Measurements from ENCODE around the gene GMDS.

DNA sequence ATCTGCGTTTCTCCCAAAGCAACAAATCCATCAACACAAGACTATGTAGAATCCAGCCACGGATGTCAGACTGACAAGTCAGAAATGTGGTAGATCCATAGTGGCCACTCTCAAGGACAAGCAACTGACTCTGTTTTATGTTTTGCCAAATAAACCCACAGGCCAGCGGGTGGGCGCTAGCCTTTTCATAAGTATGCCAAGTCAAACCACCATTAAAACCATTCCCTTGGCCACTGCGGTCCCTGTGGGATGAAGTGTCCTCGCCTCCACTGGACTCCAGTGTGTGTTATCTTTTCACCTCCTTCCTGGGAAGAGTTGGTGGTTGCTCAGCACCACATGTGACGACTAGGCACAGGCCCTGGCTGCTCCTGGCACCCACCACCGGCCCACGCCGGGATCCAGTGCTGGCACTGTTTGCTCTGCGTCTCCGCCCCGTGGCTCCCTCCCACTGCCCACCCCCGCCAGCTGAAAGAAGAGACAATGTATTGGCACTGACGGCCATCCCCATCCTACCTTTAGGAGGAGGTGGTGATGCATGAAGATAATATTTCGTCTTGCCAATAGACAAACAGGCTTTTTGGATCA lies 532.3 kb downstream of the GMDS start:
- no peak for TF ChIP-seq EZH2 (IDR thresholded peaks at IDR 0.05; ENCODE audit: borderline replicate concordance, insufficient read depth, low read depth, low read length, poor library complexity, severe bottlenecking)
- TF ChIP-seq, protein P1, sequence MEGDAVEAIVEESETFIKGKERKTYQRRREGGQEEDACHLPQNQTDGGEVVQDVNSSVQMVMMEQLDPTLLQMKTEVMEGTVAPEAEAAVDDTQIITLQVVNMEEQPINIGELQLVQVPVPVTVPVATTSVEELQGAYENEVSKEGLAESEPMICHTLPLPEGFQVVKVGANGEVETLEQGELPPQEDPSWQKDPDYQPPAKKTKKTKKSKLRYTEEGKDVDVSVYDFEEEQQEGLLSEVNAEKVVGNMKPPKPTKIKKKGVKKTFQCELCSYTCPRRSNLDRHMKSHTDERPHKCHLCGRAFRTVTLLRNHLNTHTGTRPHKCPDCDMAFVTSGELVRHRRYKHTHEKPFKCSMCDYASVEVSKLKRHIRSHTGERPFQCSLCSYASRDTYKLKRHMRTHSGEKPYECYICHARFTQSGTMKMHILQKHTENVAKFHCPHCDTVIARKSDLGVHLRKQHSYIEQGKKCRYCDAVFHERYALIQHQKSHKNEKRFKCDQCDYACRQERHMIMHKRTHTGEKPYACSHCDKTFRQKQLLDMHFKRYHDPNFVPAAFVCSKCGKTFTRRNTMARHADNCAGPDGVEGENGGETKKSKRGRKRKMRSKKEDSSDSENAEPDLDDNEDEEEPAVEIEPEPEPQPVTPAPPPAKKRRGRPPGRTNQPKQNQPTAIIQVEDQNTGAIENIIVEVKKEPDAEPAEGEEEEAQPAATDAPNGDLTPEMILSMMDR (IDR thresholded peaks at IDR 0.05) = no peak
